ENCODE data around the gene CRIM1. TPM values are rescaled to one million over a fixed set of nuclear protein-coding genes. Genes with fewer than 3 reads are reported as not detected.

CRIM1 gene
- total and polyA plus RNA-seq, 2 of the 8 experiments (the other 6 are each of a cell fraction or from before 2014, with no cell fraction given), result 9.4 to 28.4 TPM

- TF ChIP-seq CHD2 (IDR thresholded peaks at IDR 0.05; ENCODE audit: low read length), result no peak
These were observed 201.3 kb downstream of the CRIM1 start (continued) for GRCh38 chr2:36556842-36557241.
